HG03565 (cell line): ENCODE measurements around the gene MIEN1.
A peak's percentile ranks its signal among the peaks of the same experiment; 100 is the strongest.
"Not testable (repeated sequence)": the region's sequence is repeated elsewhere in the genome, so short reads cannot be mapped to it uniquely, and the experiment has no call there.

Source experiments
- ATAC-seq: cut with Tn5 transposase; IDR thresholded peaks from one replicate; pipeline ENCODE4 v1.9.1; 2021; ENCODE audit warnings: mild to moderate bottlenecking, moderate library complexity; ENCODE audit not compliant: unreplicated experiment

Gene MIEN1

DNA sequence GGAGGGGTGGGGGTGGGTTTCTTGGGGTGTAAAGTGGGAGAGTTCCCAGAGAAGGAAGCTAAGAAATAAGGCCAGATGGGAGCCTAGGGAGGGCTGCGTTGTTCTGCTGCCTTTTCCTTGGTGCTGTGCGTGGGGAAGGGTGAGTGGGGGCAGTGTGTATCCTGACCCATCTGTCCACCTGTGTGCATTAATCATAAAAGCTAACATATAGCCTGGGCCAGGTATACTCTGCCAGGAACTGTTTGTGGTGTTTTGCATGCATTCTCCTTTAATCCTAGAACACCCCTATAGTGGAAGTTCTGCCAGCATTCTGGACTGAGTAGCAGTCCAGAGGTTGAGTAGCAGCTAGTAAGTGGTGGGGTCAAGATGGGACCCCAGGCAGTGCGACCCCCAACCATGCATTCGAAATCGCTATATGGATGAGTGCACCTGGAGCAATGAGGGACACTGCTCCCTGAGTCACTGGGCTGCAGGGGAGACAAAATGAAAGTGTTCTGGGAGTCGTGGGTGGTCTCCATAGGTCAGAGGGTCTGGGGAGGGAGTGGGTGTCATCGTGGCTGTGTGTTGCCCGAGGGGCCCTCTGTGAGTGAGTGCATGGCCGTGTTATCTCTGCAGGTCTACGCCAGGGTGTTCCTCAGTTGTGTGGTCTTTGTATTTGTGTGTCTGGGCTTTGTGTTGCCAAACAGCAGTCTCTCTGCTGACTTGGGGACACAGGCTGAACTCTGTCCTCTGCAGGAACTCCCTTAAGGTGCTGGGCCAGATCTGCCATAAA is 29.1 kb downstream of the MIEN1 start:
- ATAC-seq = no peak

DNA sequence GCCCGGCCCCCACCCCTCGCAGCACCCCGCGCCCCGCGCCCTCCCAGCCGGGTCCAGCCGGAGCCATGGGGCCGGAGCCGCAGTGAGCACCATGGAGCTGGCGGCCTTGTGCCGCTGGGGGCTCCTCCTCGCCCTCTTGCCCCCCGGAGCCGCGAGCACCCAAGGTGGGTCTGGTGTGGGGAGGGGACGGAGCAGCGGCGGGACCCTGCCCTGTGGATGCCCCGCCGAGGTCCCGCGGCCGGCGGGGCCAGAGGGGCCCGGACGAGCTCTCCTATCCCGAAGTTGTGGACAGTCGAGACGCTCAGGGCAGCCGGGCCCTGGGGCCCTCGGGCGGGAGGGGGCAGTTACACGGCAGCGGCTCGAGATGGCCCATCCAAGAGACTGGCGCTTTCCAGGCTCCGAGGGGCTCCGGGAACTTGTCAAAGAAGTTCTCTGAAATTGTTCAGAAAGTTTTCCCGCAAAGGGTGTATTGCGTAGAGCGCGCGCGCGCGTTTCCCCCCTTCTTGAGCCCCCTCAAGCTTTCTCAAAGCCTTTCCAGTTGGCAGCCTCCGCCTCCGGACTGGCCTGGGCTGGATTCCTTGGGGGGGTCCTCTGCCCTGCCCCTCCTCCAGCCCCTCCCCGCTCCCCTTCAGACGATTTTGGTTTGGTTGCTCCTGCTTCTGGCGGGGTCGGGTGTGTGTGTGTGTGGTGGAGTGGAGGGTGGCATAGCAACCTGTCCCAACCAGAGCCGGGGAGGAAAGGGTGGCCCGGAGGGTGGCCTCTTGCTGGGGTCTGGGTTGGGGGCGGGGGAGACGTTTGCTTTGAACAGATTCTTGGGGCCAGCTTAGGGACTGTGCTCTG is 30.0 kb downstream of the MIEN1 start:
- ATAC-seq = no peak

DNA sequence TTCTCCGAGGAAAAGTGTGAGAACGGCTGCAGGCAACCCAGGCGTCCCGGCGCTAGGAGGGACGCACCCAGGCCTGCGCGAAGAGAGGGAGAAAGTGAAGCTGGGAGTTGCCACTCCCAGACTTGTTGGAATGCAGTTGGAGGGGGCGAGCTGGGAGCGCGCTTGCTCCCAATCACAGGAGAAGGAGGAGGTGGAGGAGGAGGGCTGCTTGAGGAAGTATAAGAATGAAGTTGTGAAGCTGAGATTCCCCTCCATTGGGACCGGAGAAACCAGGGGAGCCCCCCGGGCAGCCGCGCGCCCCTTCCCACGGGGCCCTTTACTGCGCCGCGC is 30.5 kb downstream of the MIEN1 start, which contains the start of gene ERBB2:
ERBB2 (plus strand) TSS at position 247 of the 330 bp plus-strand sequence. CDS start 175 bp downstream, outside the sequence.
- ATAC-seq = no peak

DNA sequence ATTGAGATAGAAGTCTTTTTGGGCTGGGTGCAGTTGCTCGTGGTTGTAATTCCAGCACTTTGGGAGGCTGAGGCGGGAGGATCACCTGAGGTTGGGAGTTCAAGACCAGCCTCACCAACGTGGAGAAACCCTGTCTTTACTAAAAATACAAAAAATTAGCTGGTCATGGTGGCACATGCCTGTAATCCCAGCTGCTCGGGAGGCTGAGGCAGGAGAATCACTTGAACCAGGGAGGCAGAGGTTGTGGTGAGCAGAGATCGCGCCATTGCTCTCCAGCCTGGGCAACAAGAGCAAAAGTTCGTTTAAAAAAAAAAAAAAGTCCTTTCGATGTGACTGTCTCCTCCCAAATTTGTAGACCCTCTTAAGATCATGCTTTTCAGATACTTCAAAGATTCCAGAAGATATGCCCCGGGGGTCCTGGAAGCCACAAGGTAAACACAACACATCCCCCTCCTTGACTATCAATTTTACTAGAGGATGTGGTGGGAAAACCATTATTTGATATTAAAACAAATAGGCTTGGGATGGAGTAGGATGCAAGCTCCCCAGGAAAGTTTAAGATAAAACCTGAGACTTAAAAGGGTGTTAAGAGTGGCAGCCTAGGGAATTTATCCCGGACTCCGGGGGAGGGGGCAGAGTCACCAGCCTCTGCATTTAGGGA is 31.0 kb downstream of the MIEN1 start:
- not testable (repeated sequence) for ATAC-seq

DNA sequence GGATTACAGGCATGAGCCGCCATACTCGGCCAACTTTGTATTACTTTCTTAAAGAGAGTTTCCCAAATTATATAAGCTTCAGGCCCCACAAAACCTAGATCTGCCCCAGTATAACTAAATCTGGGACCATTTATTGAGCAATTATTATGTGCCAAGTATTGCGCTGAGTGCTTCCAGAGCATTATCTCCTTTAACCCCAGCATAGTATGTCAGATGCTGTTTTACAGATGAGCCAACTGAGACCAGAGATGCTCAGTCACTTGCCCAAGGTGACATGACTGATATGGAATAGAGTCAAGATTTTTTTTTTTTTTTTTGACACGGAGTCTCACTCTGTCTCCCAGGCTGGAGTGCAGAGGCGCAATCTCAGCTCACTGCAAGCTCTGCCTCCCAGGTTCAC is 32.4 kb downstream of the MIEN1 start:
- ATAC-seq = no peak

DNA sequence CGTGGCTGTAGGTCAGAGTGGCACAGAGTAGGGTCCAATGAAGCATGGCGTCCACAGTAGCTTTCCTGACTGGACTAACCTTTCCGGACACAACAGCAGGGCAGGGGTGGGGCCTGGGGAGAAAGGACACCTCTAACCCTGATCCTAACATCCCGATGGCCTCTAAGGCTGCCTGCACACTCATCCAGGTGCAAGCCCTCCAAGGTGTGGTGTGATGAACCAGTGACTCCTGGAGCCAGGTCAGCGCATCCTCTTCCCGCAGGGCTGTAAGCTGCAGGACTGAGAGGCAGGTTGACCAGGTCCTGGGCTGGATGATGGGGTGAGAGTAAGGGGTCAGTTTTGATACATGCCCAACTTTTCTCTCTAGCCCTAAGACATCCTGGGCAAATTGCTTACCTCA is 33.6 kb downstream of the MIEN1 start:
- no peak for ATAC-seq

DNA sequence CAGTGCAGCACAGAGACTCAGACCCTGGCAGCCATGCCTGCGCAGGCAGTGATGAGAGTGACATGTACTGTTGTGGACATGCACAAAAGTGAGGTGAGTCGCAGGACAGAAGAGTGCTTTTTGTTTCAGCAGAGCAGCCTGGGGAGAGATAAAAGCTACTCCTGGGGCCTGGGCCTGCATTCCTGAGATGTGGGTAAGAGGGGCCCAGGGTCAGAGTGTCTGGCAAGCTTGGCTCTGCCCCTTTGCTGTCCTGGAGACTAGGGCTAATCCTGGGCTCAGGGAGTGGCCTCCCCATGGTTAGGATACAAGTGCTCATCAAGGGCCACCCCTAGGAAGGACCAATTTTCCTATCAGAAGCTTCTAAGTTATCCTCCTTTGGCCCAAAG is 35.2 kb downstream of the MIEN1 start:
- ATAC-seq = no peak

DNA sequence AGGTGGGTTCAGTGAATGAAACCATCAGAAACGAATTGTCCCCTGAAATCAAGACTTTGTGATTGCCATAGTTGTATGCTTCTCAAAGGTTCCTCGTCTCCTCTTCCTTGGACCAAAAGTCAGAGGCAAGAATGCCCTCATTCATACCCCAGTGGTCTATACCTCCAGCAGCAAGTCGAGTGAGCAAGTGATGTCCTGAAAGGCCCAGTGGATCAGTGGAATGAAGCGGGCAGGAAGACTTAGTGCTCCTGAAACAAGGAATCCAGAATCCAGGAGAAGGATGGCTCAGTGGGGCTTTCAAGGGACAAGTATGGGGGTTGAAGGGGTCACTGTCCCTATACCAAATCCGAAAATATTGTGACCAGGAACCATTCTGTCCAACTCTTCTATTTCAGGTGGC is 35.7 kb downstream of the MIEN1 start:
- ATAC-seq = no peak

DNA sequence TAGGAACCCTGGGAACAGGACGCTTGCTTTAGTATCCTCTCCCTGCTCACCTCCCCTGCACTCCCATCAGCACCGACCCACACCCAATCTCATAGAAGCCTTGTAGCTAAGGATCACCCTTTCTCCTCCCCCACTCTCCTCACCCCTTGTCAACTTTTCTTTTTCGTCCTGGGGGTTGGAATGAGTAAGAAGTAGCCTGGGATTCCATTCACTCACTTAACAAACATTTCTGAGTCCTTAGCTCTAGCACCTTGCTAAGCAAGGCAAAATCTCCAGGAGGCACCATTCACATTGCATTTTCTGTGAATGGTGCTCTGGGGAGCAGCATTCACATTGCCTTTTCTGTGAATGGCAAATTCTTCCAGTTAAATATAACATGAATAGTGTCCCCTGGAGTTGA is 41.4 kb downstream of the MIEN1 start:
- no peak for ATAC-seq

DNA sequence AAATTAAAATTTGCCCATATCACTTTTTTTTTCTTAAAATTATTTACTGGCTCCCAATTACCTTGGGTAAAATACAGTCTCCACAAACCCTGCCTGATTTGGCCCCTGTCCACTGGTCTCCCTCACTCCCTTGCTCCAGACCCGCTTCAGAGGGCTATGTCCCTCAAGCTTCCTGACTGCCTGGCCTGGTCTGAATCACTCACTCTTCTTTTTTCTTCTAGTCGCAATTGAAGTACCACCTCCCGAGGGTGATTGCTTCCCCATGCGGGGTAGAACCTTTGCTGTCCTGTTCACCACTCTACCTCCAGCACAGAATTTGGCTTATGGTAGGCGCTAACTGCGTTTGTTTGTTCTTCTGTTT is 41.9 kb downstream of the MIEN1 start:
- ATAC-seq = no peak

DNA sequence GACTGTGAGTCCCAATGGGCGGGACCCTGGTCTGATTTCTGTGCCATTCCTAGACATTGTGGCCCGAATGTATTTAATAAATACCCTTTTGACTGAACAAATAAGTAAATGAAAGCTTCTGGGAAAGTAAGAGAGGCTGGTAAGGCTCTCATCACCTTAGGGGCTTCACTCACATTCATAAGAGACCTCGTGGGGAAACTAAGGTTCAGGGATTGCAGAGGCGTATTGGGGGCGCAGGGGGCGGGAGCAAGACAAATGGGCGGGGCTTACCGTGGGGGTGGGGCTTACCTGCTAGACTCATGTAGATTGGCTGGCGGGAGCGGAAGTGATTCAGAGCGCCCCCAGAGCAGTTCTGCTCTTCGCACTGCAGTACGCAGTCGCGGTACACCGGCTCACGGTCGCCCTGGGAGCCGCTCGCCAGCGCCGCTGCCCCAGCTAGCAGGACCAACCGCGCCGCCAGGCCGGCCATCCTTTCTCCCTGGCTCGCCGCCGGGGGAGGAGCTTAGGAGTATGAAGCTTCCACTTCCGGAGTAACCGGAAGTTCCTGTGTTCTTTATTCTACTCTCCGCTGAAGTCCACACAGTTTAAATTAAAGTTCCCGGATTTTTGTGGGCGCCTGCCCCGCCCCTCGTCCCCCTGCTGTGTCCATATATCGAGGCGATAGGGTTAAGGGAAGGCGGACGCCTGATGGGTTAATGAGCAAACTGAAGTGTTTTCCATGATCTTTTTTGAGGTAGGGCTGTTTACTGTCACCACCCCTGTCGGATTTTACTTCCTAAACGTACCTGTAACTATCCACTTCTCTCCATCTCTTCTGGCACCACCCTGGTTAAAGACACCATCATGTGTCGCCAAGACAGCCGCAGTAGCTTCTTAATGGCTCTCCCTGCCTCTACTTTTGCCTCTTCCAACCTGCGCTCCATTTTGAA is 42.5 kb downstream of the MIEN1 start, which contains the start of gene PGAP3:
PGAP3 (minus strand) TSS at position 512 of the 929 bp plus-strand sequence; CDS start at position 469, 43 bp downstream.
- ATAC-seq = peak; percentile 78

DNA sequence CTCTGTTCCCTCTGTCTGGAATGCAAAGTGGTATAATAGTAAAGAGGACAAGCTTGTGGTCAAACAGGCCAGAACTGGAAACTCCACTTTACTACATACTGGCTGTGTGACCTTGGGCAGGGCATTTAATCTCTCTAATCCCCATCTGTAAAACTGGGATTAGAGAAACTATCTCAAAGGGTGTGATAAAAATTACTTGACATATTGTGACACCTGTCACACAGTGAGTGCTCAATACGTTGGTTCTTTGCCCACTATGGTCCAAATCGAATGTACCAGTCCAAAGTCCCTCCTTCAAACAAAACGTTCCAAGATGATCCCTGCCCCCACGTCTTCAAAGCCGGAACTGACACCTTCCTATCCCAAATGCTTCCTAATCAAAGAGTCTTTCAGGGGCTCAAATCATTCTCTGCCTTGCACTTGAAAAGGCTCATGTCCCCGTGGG is 43.2 kb downstream of the MIEN1 start:
- no peak for ATAC-seq

DNA sequence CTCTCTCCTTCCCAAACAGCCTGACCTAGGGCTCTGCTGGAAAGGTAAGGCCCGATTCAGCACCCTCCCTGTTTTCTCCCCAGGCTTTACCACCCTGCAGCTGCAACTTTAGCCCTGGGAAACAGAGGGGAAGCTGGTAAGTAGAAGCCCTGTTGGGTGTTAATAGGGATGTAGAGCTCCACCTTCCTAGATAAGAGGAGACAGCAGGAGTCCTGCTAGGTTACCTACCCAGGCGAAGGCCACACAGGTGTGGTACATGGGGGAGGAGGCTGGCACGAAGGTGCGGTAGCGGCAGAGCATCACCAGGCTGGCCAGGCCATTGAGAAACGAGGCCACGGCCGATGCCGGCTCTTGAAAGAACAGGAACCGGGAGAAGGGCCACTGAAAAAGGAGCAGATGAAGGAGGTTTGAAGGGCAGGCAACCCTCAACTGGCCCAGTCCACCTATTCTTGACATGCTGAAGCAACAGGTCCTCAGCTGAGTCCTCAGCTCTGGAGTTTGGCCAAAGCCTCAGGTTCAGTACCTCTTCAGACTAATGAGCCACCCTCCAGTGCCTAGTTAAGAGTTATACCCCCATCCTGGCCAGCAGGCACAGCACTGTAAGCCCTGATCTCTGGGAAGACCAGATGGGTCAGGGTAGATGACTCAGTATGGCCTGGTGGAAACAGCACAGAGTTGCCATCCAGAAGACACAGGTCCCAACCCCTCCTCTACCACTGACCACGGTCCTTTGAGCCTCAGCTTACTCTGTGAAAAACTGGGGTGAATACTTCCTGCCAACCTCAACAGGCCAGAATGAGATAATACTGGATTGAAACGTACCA is 45.8 kb downstream of the MIEN1 start:
- ATAC-seq = no peak

DNA sequence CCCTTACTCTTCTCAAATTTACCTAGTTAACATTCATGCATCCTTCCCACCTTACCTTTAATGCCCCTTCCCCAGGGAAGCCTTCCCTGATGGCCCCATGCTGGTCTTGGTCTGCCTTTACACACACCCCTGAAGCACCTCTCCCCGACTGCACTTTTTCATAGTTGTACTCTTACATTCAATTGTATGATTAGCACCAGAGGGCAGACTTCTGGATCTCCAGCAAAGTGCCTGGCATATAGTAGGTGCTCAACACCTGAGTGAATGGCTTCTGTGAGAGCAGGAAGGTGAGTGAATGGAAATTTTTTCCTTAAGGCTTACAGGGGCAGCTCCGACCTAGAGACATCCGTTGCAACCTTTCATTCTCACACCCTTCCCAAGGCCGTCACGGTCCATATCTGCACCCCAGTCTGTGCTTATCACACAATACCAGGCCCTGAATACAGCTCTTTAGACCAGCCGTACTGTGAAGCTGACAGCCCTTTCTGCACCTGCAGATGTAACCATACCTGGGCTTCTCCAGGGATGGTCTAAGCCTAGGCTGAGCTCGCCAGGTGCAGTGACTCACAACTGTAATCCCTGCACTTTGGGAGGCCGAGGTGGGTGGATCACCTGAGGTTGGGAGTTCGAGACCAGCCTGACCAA is 46.9 kb downstream of the MIEN1 start:
- ATAC-seq = no peak

DNA sequence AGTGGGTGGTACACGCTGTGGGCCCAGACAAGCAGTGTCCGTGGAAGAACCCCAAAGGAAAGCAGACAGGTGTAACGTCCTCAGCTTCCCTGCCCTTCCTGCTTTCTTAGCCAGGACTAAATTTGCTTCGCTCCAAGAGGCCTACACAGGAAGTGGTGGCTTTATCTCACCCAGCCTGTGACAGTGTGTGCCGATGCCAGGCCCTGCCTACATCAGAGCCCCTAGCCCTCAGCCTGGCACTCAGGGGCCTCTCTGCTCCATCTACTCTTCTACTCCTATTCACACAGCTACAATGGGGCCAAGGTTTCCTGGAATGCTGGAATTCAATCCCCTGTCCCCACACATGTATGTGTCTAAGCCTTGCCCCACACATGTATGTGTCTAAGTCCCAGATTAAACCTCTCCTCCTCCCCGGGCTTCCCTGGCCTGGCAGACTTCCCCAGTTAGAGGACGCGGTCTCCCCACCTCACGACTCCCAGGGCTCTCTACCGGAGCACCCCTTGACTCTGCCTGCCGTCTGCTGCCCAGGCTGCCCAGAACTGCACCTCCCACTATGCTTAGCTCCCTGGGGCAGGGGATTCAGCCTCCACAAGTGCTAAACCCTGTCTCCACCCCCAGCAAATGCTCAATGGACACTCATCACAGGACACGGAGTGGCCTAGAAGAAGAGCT is 50.7 kb downstream of the MIEN1 start:
- ATAC-seq = no peak
